ENCODE results near the gene ENOPH1.

GRCh38 chr4:82422616-82423015 lies 7.8 kb upstream of the ENOPH1 start:
- TF ChIP-seq CTCF (IDR thresholded peaks at IDR 0.05) (no peak), POLR2A (IDR thresholded peaks at IDR 0.05) (no peak)
